Calu3 (cell line): Measurements from ENCODE around the gene NDUFC2. TPM values are rescaled to one million over a fixed set of nuclear protein-coding genes. Genes with fewer than 3 reads are reported as not detected.

Source experiments
- BruUV-seq: library from RNA; stranded (reverse); fragments of 400-500 nt; replicated peaks from 2 replicates; lab custom pipeline; 2021; lab: Mats Ljungman, UMichigan
- CTCF ChIA-PET: fragments of 300-600 bp; sonication (Branson Sonifier 250); formaldehyde crosslinking; loops from one replicate; lab custom pipeline; 2022; ENCODE audit warnings: antibody characterized with exemption; lab: Charles Lee
- DNase-seq: peaks from one replicate; pipeline ENCODE4 v3.0.0; 2022
- H3K27ac Mint-ChIP-seq: one replicate; pipeline ENCODE4 v1.8.0; 2022; ENCODE audit warnings: mixed read lengths; ENCODE audit not compliant: unreplicated experiment
- H3K27me3 Mint-ChIP-seq: one replicate; pipeline ENCODE4 v1.8.0; 2022; ENCODE audit warnings: mixed read lengths; ENCODE audit not compliant: unreplicated experiment
- H3K36me3 Mint-ChIP-seq: one replicate; pipeline ENCODE4 v1.8.0; 2022; ENCODE audit warnings: mild to moderate bottlenecking, moderate library complexity, mixed read lengths; ENCODE audit not compliant: insufficient read depth, unreplicated experiment
- H3K4me1 Mint-ChIP-seq: one replicate; pipeline ENCODE4 v1.8.0; 2022; ENCODE audit warnings: mild to moderate bottlenecking, low read depth, mixed read lengths; ENCODE audit not compliant: unreplicated experiment
- H3K4me3 Mint-ChIP-seq: one replicate; pipeline ENCODE4 v1.8.0; 2022; ENCODE audit warnings: mild to moderate bottlenecking, low read depth, moderate library complexity, mixed read lengths; ENCODE audit not compliant: unreplicated experiment
- H3K9me3 Mint-ChIP-seq: one replicate; pipeline ENCODE4 v1.8.0; 2022; ENCODE audit warnings: low read depth, mixed read lengths; ENCODE audit not compliant: unreplicated experiment
- CTCF ChIP-seq: fragments of 200-600 bp; IDR thresholded peaks from one replicate; pipeline ENCODE4 v1.8.0; 2022; ENCODE audit warnings: antibody characterized with exemption; ENCODE audit not compliant: unreplicated experiment
- intact Hi-C: fragments of 100-400 bp; cut with micrococcal nuclease; formaldehyde crosslinking; loops from one replicate; pipeline ENCODE4 v1.10.0; 2022; ENCODE audit not compliant: unreplicated experiment
- total RNA-seq: library from RNA; stranded (reverse); gene quantifications from 2 replicates; pipeline ENCODE4 v1.2.3, GENCODE V29; 2022

Gene NDUFC2
- total RNA-seq, 1 experiment from 2014 or later: 343 TPM

GRCh38 chr11:78020246-78020645 is 59.4 kb downstream of the NDUFC2 start:
- Mint-ChIP-seq H3K9me3 (no peaks in the 10 kb centered on the region), H3K27ac (no peak overlapping the region), H3K4me1 (peaks cover 43% of the 10 kb centered on the region), H3K4me3 (peak overlapping the region; percentile 0), H3K27me3 (no peaks in the 10 kb centered on the region), H3K36me3 (peaks cover 27% of the 10 kb centered on the region)
- CTCF ChIA-PET: no interaction called here
- TF ChIP-seq CTCF: no peak
- intact Hi-C loops: no loop called here
- no peak for DNase-seq
- no TSS peak for BruUV-seq

GRCh38 chr11:78019808-78020207 is 59.9 kb downstream of the NDUFC2 start:
- no peaks in the 10 kb centered on the region for H3K9me3 Mint-ChIP-seq
- no peak overlapping the region for H3K27ac Mint-ChIP-seq
- TSS peak; percentile 10 for BruUV-seq
- peaks cover 27% of the 10 kb centered on the region for H3K36me3 Mint-ChIP-seq
- peaks cover 43% of the 10 kb centered on the region for H3K4me1 Mint-ChIP-seq
- H3K4me3 Mint-ChIP-seq: peak overlapping the region; percentile 0
- no peaks in the 10 kb centered on the region for H3K27me3 Mint-ChIP-seq
- DNase-seq: no peak
- CTCF ChIA-PET: interaction anchor here (0.5 to 0.7 kb wide), 3 partner anchors 27 to 655 kb away, joined by 3 to 5 read pairs (median 3); no protein-coding TSS in a partner anchor
- intact Hi-C loops: no loop called here
- no peak for TF ChIP-seq CTCF

Other genes with a start within 250 kb of the NDUFC2 start
- 35.4 and 43.9 TPM in 2 replicates for gene INTS4, start 85.2 kb downstream of the NDUFC2 start, total RNA-seq
- 13.2 and 17.6 TPM in 2 replicates for gene KCTD14, start 56.6 kb downstream of the NDUFC2 start, total RNA-seq
- gene THRSP, start 16.0 kb downstream of the NDUFC2 start, total RNA-seq: not detected in 2 replicates
- gene ALG8, start 59.8 kb upstream of the NDUFC2 start, total RNA-seq: 73.5 and 85.7 TPM in 2 replicates
- 8.5 and 8.7 TPM in 2 replicates for gene KCTD21, start 108.8 kb upstream of the NDUFC2 start, total RNA-seq
- 6.8 and 7.8 TPM in 2 replicates for gene USP35, start 109.1 kb upstream of the NDUFC2 start, total RNA-seq